Jurkat, Clone E6-1 (cell line): ENCODE measurements around the gene ZDHHC12. TPM values are rescaled to one million over a fixed set of nuclear protein-coding genes. Genes with fewer than 3 reads are reported as not detected.
A peak's percentile ranks its signal among the peaks of the same experiment; 100 is the strongest.

Experiments
- DNase-seq: peaks from one replicate; pipeline ENCODE4 v3.0.0-alpha.2; 2011; ENCODE audit warnings: low read depth, low spot score
- H3K4me3 ChIP-seq: 2 replicates; pipeline ENCODE4 v1.5.1; 2011; ENCODE audit warnings: mild to moderate bottlenecking, low read length, control low read depth, moderate library complexity
- polyA plus RNA-seq: library from polyadenylated mRNA; unstranded; fragments of >200 nt; gene quantifications from one replicate; pipeline ENCODE4 v1.2.1, GENCODE V29; 2012; ENCODE audit warnings: missing spikeins; ENCODE audit not compliant: insufficient read length, insufficient read depth

Gene ZDHHC12, protein sequence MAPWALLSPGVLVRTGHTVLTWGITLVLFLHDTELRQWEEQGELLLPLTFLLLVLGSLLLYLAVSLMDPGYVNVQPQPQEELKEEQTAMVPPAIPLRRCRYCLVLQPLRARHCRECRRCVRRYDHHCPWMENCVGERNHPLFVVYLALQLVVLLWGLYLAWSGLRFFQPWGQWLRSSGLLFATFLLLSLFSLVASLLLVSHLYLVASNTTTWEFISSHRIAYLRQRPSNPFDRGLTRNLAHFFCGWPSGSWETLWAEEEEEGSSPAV
- 58.0 TPM for polyA plus RNA-seq

DNA sequence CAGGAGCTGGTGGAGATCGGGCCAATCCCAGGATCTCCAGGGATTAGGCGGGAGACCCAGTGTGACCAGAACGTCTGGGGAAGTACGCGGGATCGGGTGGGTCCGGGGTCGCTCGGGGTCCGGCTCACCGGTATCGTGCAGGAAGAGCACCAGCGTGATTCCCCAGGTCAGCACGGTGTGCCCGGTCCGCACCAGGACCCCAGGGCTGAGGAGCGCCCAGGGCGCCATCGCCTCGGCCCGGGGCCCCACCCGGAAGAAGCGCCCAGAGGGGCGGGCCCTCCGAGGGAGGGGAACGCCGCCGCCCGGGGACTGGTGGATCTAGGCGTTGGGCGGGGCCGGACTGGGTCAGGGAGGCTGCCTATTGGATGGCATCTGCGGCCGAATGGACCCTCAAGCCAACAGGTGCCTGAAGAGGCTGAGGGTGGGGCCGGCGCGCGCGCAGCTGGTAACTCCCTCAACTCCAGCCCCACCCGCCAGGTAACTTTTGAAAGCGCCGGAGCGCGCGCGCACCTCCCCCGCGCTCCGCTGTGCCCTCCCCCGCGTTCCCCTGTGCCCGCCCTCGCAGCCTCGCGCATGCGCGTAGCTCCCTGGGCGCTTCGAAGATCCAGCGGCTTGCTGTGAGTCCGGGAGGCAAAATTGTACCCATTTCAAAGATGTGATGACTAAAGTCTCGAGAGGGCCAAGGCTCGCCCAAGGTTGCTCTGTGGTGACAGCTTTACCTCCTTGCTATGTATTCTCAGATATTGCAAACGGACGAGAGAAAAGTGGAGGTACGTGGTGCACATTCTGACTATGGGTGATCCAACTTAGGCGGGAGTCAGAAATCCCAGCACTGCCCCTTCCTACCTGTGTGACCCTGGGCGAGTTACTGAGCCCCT lies at the start of gene ZDHHC12:
Gene ZDHHC12 (minus strand): TSS at position 262 of the 878 bp plus-strand sequence. CDS start 34 bp downstream, at position 228.
- DNase-seq: peak; percentile 98
- H3K4me3 ChIP-seq: peak within 1 kb of the TSS; percentile 97

DNA sequence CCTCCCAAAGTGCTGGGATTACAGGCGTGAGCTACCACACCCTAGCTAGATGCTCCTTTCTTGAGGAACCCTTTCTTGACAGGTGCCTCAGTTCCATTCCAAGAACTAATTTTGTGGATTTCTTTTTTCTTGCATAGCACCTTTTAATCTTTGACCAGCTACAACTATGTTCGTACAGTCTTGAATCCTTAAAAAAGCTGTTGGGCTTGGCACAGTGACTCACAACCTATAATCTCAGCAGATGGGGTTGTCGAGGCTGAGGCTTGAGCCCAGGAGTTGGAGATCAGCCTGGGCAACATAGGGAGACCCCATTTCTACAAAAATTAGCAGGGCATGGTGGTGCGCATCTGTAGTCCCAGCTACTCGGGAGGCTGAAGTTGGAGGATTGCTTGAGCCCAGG lies 49.1 kb upstream of the ZDHHC12 start:
- no peak overlapping the region for H3K4me3 ChIP-seq
- DNase-seq: no peak

GRCh38 chr9:128771745-128772519 lies 48.0 kb upstream of the ZDHHC12 start, which contains the start of gene ZER1:
Gene ZER1, minus strand, starts transcription at chr9:128771927. Its CDS starts 16,362 bp downstream, at chr9:128755565.
- peak within 1 kb of the TSS; percentile 94 for H3K4me3 ChIP-seq
- peak; percentile 76 for DNase-seq

- no peak for DNase-seq
- H3K4me3 ChIP-seq: peak overlapping the region; percentile 94
Measured at GRCh38 chr9:128771094-128771721, 47.3 kb upstream of the ZDHHC12 start.

DNA sequence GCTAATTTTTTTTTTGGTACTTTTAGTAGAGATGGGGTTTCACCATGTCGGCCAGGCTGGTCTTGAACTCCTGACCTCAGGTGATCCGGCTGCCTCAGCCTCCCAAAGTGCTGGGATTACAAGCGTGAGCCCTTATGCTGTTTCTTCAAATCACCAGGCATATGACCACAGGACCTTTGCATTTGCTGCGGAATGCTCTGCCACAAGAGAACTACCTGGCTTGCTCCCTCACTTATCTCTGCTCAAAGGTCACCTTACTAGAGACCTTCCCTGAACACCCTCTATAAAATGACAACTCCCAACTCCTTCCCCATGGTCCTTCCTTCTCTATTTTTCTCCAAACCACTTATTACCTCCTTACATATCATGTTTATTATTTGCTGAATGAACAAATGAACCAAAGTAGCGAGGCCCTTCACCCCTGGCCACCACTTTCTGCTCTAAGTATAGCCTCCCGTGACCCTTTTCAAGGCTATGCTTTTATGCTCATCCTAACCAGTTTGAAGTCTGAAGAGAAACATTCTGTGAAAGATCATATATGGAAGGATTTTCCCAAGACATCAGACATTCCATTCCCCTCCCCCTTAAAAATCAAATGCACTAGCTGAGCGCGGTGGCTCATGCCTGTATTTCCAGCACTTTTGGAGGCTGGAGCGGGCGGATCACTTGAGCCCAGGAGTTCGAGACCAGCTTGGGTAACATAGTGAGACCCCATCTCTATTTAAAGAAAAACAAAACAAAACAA lies 46.5 kb upstream of the ZDHHC12 start:
- DNase-seq: no peak
- H3K4me3 ChIP-seq: peak overlapping the region; percentile 94

DNA sequence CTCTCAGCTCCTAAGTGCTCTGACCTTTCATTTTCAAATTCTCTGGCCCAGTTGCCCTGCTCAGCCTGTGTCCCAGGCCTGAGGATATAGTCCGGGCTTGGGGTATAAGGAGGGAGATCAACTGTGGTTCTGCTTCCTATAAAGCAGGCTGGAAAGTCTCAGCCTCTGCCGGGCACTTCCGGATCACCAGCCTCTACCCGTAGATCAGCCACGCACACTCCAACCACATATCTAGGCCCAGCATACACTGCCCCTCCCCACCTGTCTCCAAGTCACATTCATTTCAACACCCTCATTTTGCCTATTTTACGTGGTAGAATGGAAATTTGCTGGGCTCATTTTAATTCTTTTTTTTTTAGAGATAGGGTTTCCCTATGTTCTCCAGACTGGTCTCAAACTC lies 44.7 kb upstream of the ZDHHC12 start:
- DNase-seq: no peak
- no peak overlapping the region for H3K4me3 ChIP-seq

DNA sequence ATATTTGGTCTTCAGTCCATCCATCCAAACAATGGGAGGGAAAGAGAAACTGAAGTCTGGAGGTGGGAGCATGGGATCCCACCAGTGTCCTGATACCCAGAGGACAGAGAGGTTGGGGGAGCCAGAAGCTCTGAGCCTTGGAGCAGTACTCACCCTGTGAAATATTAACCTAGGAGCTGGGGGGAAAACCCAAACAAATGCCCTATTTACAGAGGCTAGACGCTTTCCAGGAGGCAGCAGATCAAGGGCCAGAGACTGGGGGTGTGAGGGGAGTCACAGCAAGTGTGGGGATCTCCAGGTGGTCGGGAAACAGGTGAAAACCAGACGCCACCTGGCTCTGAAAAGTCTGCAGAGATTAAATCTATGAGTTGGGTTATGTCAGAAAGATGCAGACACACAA lies 41.6 kb upstream of the ZDHHC12 start:
- no peak overlapping the region for H3K4me3 ChIP-seq
- DNase-seq: no peak

DNA sequence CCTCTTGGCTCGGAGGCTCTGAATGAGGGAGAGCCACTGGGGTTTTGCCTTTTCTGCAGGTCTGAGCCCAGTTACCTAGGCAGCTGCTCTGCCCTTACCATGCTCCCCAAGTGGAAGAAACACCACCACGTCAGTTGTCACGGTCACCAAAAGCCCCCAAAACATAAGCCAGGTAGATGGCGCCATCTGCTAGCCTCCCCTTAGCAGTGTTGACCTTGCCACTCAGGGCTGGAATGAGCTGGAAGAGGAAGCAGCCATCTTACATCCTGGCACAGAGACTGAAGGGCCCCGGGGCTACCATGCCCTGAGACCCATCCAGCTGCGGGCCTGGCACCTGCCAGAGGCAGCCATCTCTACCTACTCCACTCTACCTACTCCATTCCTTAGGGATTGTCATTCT lies 40.4 kb upstream of the ZDHHC12 start:
- no peak overlapping the region for H3K4me3 ChIP-seq
- DNase-seq: no peak

- DNase-seq: no peak
- no peak overlapping the region for H3K4me3 ChIP-seq
Measured at GRCh38 chr9:128762671-128763449, 38.9 kb upstream of the ZDHHC12 start.

DNA sequence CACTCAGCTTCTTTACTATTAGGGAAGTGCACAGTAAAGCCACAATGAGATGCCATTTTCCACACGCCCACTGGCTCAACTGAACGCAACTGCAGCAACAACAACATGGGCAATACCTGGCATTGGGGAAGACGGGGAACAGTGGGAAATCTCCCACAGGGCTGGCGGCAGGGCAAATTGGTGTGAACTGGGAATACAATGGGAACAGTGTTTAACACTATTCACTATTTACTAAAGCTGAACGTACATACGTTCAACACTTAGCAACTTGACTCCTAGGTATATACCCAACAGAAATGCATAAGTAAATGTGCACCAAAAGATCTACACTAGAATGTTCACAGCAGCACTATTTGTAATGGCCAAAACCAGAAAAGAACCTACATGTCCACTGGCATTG lies 33.7 kb upstream of the ZDHHC12 start:
- H3K4me3 ChIP-seq: no peak overlapping the region
- no peak for DNase-seq

GRCh38 chr9:128753627-128754026 lies 29.7 kb upstream of the ZDHHC12 start:
- no peak overlapping the region for H3K4me3 ChIP-seq
- no peak for DNase-seq

GRCh38 chr9:128750926-128751595 lies 27.1 kb upstream of the ZDHHC12 start:
- no peak overlapping the region for H3K4me3 ChIP-seq
- no peak for DNase-seq

DNA sequence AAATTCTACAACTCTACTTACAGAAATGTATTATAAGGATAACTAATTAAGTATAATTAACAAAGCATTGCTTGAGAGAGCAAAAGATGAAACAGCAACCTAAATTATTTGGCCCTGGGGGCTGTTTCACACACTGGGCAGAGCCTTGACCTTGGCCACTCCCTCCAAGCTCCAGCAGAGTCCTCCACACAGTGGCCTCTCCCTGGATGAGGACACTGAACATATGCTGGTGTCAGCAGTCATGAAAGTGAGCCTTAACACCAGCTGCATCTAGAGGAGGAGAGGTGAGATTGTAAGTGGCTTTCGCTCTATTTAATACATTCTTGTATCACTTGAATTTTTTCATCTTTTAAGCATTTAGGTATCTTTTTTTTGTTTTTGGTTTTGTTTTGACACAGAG lies 23.3 kb upstream of the ZDHHC12 start:
- no peak for DNase-seq
- no peak overlapping the region for H3K4me3 ChIP-seq

- DNase-seq: no peak
- H3K4me3 ChIP-seq: no peak overlapping the region
Measured at GRCh38 chr9:128743421-128743820, 19.5 kb upstream of the ZDHHC12 start.

GRCh38 chr9:128742401-128742800 lies 18.5 kb upstream of the ZDHHC12 start:
- H3K4me3 ChIP-seq: no peak overlapping the region

DNA sequence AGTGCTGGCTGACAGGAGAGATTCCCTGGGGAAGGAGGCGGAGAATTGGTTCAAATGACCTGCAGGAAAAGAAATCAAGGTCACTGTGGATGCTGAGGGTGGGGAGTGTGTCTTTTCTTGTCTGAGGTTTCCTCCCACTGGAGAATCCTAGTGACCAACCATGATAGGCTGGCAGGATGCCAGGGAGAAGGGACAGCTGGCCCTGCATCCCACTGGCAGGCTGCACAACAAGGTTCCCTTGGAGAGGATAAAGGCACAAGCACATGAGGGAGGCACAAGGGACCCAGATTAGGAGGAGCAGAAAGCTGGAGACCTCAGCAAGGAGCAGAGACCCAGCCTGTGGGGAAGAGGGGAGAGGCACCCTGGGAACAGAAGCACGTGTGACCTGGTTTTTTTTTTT lies 11.4 kb upstream of the ZDHHC12 start:
- no peak overlapping the region for H3K4me3 ChIP-seq
- DNase-seq: no peak

More at GRCh38 chr9:128742401-128742800, 18.5 kb upstream of the ZDHHC12 start:
- no peak for DNase-seq

- DNase-seq: no peak
- H3K4me3 ChIP-seq: no peak overlapping the region
Measured at GRCh38 chr9:128733256-128733655, 9.3 kb upstream of the ZDHHC12 start.
